Smooth muscle cell (in vitro differentiated cells): ENCODE results near the gene ANKRD33B. TPM values are rescaled to one million over a fixed set of nuclear protein-coding genes. Genes with fewer than 3 reads are reported as not detected.

Experiments used
- DNase-seq: peaks from one replicate; lab custom pipeline; 2025; ENCODE audit not compliant: unreplicated experiment; lab: John Stamatoyannopoulos, UW
- H2AFZ ChIP-seq: fragments of 200-600 bp; sonication (generic); 2 replicates; pipeline ENCODE4 v1.6.0; 2016; ENCODE audit warnings: antibody characterized with exemption, low read depth, mild to moderate bottlenecking
- H3F3A ChIP-seq: fragments of 200-600 bp; sonication (generic); 2 replicates; pipeline ENCODE4 v1.6.0; 2017; ENCODE audit warnings: antibody characterized with exemption, low read depth
- H3K27ac ChIP-seq: fragments of 200-600 bp; sonication (generic); 2 replicates; pipeline ENCODE4 v1.5.1; 2016; ENCODE audit warnings: low read depth, mild to moderate bottlenecking
- H3K27me3 ChIP-seq: fragments of 200-600 bp; sonication (generic); 2 replicates; pipeline ENCODE4 v1.6.1; 2016; ENCODE audit warnings: low read depth, mild to moderate bottlenecking
- H3K36me3 ChIP-seq: fragments of 200-600 bp; sonication (generic); 2 replicates; pipeline ENCODE4 v1.5.1; 2016; ENCODE audit warnings: low read depth
- H3K4me1 ChIP-seq: fragments of 200-600 bp; sonication (generic); 2 replicates; pipeline ENCODE4 v1.5.1; 2016; ENCODE audit warnings: low read depth
- H3K4me2 ChIP-seq: fragments of 200-600 bp; sonication (generic); 2 replicates; pipeline ENCODE4 v1.6.0; 2016; ENCODE audit warnings: mild to moderate bottlenecking
- H3K4me3 ChIP-seq: fragments of 200-600 bp; sonication (generic); 2 replicates; pipeline ENCODE4 v1.5.1; 2016; ENCODE audit warnings: mild to moderate bottlenecking
- H3K79me2 ChIP-seq: fragments of 200-600 bp; sonication (generic); 2 replicates; pipeline ENCODE4 v1.6.0; 2016; ENCODE audit warnings: low read depth, mild to moderate bottlenecking
- H3K9ac ChIP-seq: fragments of 200-600 bp; sonication (generic); 2 replicates; pipeline ENCODE4 v1.6.0; 2016; ENCODE audit warnings: low read depth
- H3K9me3 ChIP-seq: fragments of 200-600 bp; sonication (generic); replicated peaks from 2 replicates; pipeline ENCODE4 v1.5.1; 2016; ENCODE audit warnings: low read depth
- H4K20me1 ChIP-seq: fragments of 200-600 bp; sonication (generic); 2 replicates; pipeline ENCODE4 v1.6.0; 2016; ENCODE audit warnings: low read depth
- WGBS: methylation state at CpG from one replicate; pipeline ENCODE4 v1.1.7; 2016; ENCODE audit warnings: low lambda C conversion rate; 5-methylcytosine and 5-hydroxymethylcytosine counted together
- polyA plus RNA-seq: library from polyadenylated mRNA; unstranded; fragments of >200 nt; fragmentation: Nextera tagmentation; extraction: Ambion mirVana; gene quantifications from 2 replicates; pipeline ENCODE4 v1.2.1, GENCODE V29; 2016
- total RNA-seq: library from RNA; depleted of rRNA; stranded (reverse); fragments of >200 nt; gene quantifications from 2 replicates; pipeline ENCODE4 v1.2.3, GENCODE V29; 2014
- TF ChIP-seq, protein P1 (sequence below): fragments of 200-600 bp; sonication (generic); IDR thresholded peaks from 2 replicates; pipeline ENCODE4 v1.5.1; 2017; ENCODE audit warnings: borderline replicate concordance, mild to moderate bottlenecking, antibody characterized with exemption; ENCODE audit not compliant: insufficient read depth, poor library complexity, severe bottlenecking

ANKRD33B gene
- total and polyA plus RNA-seq, 2 experiments from 2014 or later: 1.2 to 2.2 TPM

DNA sequence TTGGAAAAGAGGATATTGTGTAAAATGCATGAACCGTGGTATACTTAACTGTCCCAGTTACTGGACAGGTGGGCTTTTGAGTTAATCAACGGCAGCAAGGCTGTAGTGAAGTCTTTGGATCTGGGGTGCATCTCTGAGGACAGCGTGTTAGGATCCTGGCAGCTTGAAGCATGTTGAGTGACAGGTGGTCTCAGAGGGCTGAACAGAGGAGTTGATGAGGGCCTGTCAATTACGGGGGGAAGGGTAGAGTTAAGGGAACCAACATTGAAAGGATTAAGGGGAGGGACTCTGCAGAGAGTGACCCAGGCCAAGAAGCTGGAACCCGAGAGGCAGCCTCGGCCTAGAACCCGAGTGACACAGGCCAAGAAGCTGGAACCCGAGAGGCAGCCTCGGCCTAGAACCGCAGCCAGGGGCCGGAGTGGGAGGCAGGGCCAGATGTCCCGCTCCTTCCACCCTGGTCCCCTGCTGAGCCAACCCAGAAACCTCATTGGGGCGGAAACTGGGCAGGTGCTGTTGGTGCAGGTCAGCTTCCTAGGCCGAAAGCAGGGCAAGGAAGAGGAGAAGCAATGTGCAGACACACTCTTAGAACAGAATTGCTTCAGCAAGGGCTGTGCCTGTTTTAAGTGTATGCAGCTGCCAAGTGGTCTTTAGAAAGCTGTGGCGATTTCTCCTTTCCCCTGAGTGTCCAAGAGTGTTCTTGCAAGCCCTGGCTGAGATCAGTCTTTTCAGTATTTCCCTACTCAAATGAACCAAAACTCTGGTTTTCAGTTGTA is 62.0 kb downstream of the ANKRD33B start:
- Histone ChIP-seq H3K4me2 (no peak overlapping the region), H3K9ac (no peak overlapping the region)

DNA sequence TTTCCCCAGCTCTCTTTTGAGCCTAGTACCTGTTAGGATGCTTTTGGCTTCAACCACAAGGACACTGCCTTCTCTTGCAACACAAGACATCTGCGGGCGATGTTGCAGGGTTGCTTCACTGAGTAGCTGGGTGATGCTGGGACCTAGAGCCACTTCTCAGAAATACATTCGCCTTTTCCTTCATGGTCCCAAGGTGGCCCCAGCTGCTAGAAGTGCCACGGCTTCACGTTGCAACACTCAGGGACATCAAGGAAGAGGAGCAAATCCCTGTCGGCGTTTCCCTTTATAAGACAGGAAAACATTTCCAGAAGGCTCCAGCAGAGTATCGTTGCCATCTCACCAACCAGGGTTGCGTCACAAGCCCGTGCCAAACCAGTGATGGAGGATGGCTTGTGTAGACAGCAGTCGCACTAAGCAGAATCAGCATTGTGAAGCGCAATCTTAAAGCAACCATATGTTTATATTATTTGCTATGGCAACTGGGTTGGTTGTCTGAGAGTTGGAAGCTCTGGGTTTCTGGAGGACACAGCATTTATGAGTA is 62.7 kb downstream of the ANKRD33B start:
- Histone ChIP-seq H3K4me2 (peak overlapping the region; percentile 84), H3K9ac (peak overlapping the region; percentile 38), H3K27me3 (no peaks in the 10 kb centered on the region), H2AFZ (no peak overlapping the region), H3K9me3 (peaks cover under 1% of the 10 kb centered on the region), H4K20me1 (no peaks in the 10 kb centered on the region), H3K27ac (peak overlapping the region; percentile 42), H3K4me1 (no peaks in the 10 kb centered on the region), H3K36me3 (peaks cover under 1% of the 10 kb centered on the region), H3K79me2 (no peaks in the 10 kb centered on the region), H3K4me3 (no peak overlapping the region), H3F3A (no peaks in the 10 kb centered on the region)
- TF ChIP-seq, protein P1, sequence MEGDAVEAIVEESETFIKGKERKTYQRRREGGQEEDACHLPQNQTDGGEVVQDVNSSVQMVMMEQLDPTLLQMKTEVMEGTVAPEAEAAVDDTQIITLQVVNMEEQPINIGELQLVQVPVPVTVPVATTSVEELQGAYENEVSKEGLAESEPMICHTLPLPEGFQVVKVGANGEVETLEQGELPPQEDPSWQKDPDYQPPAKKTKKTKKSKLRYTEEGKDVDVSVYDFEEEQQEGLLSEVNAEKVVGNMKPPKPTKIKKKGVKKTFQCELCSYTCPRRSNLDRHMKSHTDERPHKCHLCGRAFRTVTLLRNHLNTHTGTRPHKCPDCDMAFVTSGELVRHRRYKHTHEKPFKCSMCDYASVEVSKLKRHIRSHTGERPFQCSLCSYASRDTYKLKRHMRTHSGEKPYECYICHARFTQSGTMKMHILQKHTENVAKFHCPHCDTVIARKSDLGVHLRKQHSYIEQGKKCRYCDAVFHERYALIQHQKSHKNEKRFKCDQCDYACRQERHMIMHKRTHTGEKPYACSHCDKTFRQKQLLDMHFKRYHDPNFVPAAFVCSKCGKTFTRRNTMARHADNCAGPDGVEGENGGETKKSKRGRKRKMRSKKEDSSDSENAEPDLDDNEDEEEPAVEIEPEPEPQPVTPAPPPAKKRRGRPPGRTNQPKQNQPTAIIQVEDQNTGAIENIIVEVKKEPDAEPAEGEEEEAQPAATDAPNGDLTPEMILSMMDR: no peak
- WGBS: 42% methylated on average over 12 of the region's 12 CpGs
- peak; percentile 16 for DNase-seq

More for the DNA sequence above, 62.0 kb downstream of the ANKRD33B start:
- H2AFZ ChIP-seq: no peak overlapping the region
- no peak for DNase-seq
- H3K27me3 ChIP-seq: no peaks in the 10 kb centered on the region
- H3F3A ChIP-seq: no peaks in the 10 kb centered on the region
- TF ChIP-seq, protein P1: no peak
- peaks cover 5% of the 10 kb centered on the region for H3K9me3 ChIP-seq
- no peaks in the 10 kb centered on the region for H4K20me1 ChIP-seq
- no peaks in the 10 kb centered on the region for H3K79me2 ChIP-seq
- peaks cover 6% of the 10 kb centered on the region for H3K36me3 ChIP-seq
- H3K27ac ChIP-seq: no peak overlapping the region
- H3K4me1 ChIP-seq: no peaks in the 10 kb centered on the region
- no peak overlapping the region for H3K4me3 ChIP-seq
- 93% methylated on average over 15 of the region's 15 CpGs for WGBS

DNA sequence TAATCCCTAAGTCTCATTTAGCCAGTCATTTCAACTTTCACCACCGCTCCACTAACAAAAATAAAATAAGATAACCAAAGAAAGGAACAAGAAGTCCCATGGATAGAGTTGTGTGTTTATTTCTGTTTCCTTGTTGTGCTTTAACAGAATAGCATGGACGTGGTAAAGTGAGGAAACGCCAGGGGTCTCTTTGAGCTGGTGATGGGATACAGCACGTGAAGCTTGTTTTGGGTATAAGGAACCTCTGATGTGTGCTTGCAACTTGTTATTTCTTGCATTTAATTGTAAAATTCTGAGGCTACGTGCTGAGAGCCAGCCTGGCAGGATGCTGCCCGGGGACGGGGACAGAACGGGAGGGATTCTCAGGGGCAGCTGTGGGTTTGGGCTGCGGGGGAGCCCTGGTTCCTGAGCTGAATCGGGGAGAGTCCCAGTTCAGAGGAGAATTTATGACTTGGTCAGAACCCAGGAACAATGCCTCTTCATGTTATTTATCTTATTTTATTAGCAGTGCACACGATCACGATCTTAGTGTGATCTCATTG is 63.4 kb downstream of the ANKRD33B start:
- Histone ChIP-seq H3K27ac (peak overlapping the region; percentile 42), H3K4me2 (peak overlapping the region; percentile 84), H3F3A (no peaks in the 10 kb centered on the region), H3K27me3 (no peaks in the 10 kb centered on the region), H3K4me1 (no peaks in the 10 kb centered on the region), H3K79me2 (no peaks in the 10 kb centered on the region), H3K36me3 (no peaks in the 10 kb centered on the region), H2AFZ (no peak overlapping the region), H4K20me1 (no peaks in the 10 kb centered on the region), H3K9me3 (no peaks in the 10 kb centered on the region), H3K4me3 (peak overlapping the region; percentile 41), H3K9ac (peak overlapping the region; percentile 38)
- no peak for DNase-seq
- WGBS: 6% methylated on average over 12 of the region's 12 CpGs
- TF ChIP-seq, protein P1: no peak
